Fibroblast of lung (primary cell): Measurements from ENCODE around the gene CORO7.

Source experiments
- EZH2 ChIP-seq: IDR thresholded peaks from 2 replicates; pipeline ENCODE4 v1.5.1; 2012; ENCODE audit warnings: low read length, control low read depth, mild to moderate bottlenecking; ENCODE audit errors: missing control alignments
- TF ChIP-seq, protein P1 (sequence below), 2 donors: IDR thresholded peaks in 1 of 2; conservative IDR thresholded peaks in 1 of 2; 1 replicate in 1 of 2; 2 replicates in 1 of 2; pipeline ENCODE4 v1.5.1; 2011 to 2012; ENCODE audit warnings: low read length in 2 of 2, control low read depth in 1 of 2, inconsistent platforms in 1 of 2, low read depth in 1 of 2, mild to moderate bottlenecking in 1 of 2

DNA sequence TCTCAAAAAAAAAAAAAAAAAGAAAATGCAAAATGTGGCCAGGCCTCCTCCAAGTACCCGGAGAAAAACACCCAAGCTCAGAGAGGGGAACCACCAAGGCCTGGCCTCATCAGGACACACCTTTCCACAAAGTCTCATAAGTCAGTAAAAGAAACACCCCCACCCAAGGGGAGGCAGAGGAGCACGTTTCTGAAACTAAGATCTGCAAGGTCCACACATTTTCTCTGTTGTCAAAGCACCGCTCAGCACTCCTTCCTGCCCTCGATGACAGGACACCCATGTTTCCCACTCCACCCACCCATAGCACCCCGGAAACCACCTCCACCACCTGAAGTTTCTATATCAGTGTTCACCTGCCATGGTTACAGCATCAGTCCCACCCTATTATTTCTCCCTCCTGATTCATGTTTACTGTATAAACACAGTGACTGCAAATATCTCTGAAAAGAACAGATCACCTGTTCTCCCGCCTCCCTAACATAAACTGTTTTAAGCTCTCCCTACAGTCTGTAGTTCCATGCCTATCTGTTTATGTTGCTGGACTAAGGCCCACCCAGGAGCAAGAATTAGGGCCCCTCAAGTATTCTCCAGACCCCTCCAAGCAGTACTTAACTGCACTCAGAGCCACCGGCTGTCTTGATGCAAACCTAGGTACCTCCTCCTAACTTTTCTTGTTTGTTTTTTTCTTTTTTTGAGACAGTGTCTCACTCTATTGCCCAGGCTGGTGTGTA, 2.0 kb downstream of the CORO7 start:
- TF ChIP-seq, protein P1, sequence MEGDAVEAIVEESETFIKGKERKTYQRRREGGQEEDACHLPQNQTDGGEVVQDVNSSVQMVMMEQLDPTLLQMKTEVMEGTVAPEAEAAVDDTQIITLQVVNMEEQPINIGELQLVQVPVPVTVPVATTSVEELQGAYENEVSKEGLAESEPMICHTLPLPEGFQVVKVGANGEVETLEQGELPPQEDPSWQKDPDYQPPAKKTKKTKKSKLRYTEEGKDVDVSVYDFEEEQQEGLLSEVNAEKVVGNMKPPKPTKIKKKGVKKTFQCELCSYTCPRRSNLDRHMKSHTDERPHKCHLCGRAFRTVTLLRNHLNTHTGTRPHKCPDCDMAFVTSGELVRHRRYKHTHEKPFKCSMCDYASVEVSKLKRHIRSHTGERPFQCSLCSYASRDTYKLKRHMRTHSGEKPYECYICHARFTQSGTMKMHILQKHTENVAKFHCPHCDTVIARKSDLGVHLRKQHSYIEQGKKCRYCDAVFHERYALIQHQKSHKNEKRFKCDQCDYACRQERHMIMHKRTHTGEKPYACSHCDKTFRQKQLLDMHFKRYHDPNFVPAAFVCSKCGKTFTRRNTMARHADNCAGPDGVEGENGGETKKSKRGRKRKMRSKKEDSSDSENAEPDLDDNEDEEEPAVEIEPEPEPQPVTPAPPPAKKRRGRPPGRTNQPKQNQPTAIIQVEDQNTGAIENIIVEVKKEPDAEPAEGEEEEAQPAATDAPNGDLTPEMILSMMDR (conservative IDR thresholded peaks at IDR 0.05 in 1 of 2, IDR thresholded peaks at IDR 0.05 in 1 of 2; ENCODE audit: low read depth in 1 of 2, low read length in 2 of 2), result no peak
- TF ChIP-seq EZH2, result no peak
